ENCODE results near the gene PGC.

PGC gene

DNA sequence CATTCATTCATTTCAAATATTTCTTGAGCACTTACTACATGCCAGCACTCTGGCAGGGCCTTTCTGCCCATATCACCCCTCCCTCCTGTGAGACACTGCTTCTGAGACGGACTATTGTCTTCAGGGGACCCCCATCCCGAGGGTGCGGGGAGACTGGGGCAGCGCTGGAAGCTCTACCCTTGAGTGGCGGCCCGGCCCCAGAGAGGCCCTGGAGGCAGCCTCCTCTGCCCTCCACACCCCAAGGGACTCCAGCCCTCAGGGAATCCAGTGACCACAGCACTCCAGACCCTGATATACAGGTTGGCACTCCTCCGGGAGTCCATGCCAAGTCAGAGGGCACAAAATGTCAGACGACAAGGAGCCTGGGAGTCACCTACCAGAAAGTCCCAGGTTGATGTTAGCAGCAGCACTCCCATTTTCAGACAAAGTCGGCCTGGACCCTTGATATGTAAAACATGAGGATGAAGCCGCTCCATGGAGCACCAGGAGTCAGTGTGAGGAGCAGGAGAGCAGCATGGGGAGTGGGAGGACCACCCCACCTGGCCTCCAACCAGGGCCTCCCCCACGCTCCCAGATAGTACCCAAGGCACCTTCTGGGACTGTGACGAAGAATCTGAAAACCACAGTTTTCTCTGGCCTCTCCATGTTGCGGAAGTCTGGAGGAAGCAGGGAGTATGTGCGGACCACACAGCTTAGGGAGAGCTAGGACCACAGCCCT, 32.5 kb downstream of the PGC start:
- DNase-seq (ENCODE audit: low spot score), result no peak

DNA sequence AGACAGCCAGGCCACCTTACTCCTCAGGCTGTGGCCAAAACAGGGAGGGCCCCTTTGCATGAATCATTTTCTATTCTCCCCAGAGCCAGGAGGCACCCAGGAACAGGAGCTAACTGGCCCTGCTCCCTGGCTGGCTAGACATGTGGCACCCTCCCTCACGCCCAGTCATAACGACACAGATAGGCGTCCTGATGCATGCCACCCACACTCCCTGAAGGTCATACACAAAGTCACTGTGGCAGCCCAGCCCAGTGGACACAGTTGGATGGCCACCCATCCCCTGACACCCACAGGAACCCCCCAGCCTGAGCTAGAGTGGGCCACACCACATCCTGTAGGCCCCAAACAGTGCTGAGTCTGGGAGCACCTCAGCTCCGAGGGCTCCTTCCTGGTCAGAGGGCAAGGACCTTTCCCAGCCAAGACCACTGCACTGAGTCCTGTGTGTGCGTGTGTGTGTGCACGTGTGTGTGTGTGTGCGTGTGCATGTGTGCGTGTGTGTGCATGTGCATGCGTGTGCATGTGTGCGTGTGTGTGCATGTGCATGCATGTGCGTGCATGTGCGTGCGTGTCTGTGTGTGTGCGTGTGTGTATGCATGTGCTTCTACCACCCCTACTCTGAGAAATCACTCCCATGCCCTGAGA, 33.4 kb downstream of the PGC start:
- DNase-seq (ENCODE audit: low spot score), result no peak

DNA sequence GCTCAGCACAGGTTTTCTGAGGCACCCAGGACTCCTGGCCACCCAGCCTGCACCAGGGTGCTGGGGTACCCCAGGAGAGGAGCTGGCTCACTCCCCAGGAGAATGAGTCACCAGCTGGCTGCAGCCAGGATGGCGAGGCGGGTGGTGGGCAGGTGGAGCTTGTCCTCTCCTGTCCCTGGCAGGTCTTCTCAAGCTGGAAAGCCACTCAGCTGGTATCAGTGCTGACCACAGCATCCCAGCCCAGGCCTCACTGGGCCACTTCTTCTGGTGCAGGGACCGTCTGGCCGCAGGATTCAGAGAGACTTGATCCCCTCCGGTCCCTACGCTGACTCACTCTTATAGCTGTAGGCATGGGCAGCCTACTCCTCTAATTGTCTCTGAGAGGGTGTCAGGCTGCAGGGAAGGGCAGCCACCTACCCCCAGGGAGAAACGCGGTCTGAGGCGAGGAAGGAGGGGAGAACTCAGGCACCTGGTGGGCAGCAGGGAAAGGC, 34.0 kb downstream of the PGC start:
- DNase-seq (ENCODE audit: low spot score), result no peak

DNA sequence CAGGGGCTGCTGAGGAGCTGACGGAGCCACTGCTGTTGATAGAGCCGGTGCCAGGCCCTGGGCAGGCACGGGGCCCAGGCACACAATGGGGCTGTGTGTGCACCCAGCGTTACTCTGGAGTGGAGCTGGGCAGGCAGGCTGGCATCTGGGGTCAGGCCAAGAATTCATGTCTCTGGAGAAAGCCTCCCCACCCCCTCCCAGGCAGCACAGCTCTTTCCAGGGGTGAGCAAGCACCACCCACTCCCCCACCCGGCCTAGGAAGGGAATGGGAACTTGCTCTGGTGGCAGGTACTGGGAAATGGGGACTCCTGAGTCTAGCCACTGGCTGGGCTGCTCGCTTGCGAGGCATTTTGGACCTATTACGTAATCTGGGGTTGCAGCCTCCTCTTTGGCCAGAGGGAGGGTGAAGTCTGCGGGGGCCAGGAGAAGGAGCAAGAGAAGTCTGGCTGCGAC, 34.5 kb downstream of the PGC start:
- no peak for DNase-seq (ENCODE audit: low spot score)

DNA sequence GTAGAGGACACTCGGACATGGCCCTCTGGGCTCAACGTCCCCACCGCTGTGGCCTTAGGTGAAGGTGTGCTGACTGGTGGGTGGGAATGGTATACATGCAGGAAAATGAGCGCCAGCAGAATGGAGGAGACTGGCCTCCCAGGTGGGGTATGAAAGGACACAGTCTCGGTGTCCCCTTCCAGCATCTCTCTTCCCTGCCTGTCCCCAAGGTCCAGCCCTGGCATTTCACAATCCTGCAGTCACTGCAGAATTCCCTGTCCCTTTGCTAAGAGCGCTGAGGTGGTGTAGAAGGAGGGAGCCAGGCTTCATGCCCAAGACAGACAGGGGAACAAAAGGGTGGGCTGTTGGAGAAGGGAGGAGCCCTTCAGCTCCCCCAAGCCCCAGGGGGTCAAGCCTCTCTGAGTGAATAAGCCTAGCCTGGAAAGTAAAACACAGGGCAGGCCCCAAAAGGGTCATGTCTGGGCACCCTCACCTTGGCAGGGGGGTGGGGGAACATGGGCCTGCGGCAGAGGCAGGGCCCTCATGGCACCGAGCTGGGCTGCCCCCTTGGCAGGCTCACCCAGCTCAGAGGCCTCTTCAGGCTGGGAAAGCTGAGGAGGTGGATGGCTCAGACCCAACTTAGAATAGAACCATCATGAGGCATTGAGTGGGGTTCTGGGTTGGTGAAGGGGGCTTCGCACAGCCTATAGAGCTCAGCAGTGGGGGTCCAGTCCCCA, 35.7 kb downstream of the PGC start:
- no peak for DNase-seq (ENCODE audit: low spot score)

DNA sequence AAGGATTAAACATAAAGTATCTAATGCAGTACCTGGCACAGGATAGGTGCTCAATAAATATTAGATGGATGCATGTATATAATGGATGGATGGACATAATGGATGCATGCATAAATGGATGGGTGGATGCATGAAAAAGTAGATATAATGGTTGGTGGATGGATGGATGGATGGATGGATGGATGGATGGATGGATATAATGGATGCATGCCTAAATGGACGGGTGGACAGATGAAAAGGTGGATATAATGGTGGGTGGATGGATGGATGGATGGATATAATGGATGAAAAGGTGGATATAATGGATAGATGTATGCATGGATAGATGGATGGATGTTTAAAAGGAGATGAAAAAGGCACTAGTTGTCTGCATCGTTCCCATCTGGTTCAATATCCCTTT, 37.8 kb downstream of the PGC start:
- DNase-seq (ENCODE audit: low spot score), result no peak

DNA sequence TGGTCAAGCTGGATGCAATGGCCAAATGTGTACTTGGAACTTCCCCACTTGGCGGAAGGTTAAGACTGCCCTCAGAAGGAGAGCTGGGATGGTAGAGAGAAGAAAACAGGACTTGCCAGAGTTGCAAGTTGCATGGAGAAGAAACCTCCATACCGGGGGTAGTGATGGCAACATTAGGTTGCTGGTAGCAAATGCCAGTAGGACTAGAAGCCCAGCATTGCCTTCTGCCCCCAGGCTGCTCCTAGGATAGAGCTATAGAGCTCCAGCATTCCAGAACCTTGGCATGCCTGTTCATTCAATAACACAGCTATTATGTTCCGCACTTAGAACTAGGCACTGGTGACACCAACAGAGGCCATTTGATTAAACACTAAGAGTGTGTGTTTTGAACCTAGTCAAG, 38.3 kb downstream of the PGC start:
- no peak for DNase-seq (ENCODE audit: low spot score)

DNA sequence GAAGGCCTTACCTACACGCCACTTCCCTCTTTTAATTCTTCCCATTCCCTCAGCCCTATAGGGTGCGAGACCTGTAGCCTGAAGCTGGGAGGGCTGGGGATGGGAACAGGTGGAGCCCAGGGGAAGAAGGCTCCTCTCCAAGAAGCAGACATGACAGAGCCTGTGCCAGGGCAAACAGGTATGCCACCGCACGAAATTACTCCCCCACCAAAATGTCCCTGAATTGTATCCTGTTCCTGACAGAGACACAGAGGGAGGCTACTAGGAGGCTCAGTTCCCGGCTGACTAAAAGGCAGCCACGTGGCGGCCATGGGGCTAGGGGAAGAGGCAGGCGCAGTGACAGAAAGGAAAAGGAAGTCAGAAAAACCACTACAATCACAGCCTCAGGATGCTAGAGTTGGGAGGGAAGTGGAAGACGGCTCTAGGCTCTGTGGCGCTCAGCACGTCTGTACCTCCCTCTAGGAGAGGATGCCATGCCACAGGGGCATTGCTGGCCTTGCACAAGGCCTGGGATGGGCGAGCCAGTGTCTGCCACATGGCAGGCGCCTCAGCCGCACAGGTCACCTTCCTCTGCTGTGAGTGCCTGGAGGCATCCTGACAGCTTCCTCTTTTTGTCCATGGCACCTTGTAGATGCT, 39.5 kb downstream of the PGC start:
- peak; percentile 35 for DNase-seq (ENCODE audit: low spot score)

DNA sequence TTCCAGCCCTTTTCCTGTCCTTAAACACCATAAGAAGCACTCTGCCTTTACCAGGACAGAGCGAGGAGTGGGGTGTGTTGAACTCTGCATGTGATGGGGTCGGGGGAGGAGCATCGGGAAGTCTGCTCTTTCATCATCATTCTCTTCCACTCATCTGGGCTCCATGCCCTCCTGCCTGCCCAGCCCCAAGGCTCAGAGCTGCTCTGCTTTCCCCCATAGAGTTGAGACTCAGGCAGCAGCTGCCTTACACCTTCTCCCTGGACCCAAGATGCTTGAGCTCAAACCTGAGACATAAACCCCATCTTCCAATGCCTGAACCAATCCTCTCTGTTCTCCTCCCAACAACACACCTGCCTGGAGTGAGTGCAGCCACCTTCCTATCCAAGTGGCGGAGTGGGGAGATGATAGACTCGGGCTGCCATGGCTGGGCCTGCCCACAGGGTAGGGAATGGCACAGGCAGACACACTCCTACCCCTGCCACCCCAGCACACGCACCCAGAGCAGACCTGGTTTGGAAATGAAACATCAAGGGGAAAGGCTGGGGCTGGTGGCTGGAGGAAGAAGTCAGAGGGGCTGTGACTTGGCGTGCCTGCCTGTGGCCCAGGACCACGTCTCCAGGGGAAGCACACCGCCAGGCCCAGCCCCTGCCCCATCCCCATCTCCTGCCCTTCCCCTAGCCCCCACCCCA, 40.2 kb downstream of the PGC start:
- no peak for DNase-seq (ENCODE audit: low spot score)

DNA sequence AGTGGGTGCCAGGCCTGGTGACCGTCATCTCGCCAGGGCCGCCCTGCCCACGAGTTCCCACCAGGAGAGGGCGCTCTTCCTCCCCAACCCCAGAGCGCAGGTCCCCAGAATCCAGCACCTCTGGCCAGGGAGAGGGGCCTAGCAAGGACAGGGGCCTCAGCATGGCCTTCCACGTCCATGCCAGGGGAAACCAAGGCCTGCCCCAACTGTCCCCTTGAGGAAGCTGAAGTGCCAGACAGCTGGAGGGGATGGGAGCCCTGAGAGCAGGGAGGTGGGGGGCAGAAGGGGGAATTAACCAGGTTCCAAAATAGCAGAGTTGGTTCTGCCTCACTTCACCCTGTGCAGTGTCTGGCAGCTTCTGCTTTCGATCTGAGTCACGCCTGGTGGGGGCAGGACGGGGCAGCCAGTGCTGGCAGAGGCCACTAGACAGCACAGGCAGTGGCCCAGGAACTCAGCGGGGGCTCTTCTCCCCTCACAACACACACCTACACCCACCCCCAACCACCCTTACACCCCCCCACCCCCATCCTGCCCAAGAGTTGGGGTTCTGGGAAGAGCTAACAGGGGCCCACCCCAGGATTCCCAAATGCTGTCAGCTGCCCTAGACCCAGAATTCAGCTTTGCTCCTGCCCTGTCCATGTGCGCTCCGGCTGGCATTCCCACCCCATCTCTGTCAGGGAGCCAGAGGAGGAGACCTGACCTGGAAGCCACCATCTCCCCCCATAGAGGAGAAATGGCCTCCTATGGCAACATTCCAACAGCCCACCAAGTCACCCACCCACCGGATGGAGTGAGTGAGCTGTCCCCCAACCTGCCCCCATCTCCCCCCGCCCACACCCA, 41.0 kb downstream of the PGC start:
- DNase-seq (ENCODE audit: low spot score), result peak; percentile 64

DNA sequence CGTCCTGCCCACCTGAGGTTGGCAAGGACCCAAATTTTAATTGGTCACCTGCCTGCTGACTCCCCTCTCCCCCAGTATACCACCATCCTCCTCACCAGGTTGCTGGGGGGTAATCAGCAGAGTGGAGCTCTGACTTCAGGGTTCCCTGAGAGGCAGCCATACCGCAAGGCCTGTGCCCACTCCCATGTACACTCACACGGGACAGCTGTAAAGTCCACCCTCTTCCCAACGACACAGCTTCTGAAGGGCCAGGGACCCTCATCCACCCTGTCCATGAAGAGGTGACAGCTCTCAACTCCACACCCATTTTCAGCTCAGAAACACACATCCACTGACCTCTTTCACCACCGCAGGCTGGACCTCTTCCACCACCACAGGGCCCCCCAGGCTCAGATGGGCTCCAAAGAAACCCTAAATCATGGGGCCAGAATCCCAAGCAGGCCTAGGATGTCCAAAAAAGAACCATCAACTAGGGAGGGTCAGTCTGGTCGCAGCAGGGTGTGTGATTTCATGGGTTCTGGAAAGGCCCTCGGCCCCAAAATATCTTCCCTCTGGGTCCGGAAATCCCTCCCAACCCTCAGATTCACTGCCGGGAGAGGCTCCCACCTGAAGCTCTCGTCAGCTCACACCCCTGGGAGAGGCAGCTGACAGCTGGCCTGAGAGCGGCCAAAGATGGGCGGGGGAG, 41.7 kb downstream of the PGC start:
- no peak for DNase-seq (ENCODE audit: low spot score)

DNA sequence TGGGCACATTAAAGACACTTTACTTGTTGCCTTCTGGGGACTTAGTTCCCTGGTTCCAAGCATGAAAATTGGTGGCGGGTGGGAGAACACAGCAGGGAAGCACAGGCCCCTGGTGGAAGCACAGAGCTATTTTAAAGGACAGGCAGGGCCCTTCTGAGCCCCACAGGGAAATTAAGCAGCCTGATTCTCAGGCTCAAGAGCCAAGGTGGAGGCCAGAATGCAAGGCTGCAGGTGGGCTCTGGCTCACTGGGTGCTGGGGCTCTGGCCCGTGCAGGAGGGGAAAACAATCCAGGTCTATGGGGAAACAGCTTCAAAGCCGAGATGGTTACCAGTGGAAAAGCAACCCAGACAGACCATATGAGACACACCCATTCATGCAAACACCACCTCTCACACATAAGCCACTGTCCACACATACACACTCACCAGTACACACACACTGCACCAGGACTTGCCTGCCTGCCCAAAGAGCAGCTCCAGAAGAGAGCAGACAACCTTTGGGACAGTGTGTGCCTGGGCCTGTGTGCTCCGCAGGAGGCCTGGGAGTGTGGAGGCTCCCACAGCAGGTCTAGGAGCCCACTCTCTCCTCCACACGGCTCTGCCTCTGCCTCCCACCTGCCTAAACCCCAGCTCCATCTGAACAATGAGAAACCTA, 42.4 kb downstream of the PGC start:
- DNase-seq (ENCODE audit: low spot score), result no peak

DNA sequence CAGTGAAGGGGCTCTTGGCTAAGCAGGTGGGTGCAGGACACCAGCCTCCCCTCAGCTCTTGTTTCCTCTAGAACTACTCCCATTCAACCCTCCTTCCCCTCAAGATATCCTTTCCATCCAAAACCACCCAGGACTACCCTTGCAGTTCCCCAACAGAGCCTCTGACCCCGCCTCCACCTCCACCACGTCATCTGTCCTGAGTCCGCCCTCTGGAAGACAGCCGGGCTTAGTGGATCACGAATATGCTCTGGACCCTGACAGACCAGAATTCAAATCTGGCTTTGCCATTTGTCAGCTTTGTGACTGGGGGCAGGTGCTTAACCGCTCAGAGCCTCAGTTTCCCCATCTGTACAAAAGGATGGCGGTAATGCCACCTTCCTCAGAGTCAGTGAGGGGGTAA, 43.2 kb downstream of the PGC start:
- DNase-seq (ENCODE audit: low spot score), result no peak

DNA sequence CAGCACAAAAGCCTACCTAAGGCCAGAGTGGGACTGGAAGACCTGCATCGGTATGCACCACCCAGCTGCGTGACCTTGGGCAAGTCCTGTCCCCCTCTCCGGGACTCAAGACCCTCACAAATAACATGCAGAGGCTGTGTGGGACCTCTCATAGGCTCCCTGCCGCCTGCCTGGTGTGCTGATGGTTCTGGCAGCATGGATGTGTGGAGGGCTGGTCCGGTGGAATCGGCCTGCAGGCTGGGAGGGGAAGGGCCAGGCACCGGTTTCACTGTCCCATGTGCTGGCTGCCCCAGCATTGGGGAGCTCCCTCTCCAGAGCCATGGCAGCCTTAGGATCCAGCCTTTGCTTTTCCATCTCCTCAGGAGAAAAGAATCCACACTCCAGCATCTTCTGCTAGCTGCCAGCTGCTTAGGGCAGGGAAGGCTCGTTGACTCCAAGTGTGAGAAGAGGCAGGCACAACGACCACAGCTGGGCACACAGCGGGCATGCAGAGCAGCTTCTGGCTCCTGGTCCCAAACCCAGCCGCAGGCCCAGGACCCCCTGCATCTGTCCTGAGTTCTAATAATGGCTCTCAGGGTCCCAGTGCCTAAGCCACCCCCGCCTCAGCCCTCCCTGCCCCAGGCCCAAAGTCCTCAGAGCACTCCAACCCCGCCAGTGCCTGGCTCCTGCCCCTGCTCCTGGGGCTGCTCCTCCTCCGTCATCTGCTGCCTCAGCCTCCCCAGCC, 44.3 kb downstream of the PGC start:
- no peak for DNase-seq (ENCODE audit: low spot score)

DNA sequence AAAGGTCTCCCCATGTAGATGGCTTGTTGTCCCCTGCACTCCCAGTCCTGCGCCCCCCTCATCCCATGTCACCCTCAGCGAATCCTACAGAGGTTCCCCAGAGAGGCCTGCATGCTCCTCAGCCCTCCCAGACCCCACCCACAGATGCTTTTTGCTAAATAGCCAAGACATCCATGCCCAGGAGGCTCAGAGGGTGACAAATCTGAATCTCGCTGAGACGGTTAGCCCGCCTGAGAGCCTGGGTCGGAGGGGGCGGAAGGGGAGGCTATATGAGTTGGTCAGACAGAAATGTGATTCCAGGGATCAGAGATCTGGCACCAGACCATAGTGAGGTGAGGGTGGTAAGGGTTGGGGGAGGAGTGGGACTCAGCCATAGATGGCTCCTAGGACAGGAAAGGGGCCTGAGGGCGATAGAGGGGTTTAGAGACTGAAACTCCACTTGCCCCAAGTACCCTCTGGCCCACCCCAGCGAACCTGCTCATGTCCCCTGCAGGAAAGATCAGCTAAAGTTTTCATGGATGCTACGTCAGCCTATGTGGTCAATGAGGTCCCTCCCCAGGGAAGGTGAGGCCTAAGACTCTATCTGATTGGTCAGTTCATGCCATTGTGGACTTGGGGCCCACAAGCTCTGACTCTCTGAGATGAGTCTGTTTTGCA, 45.0 kb downstream of the PGC start:
- no peak for DNase-seq (ENCODE audit: low spot score)

DNA sequence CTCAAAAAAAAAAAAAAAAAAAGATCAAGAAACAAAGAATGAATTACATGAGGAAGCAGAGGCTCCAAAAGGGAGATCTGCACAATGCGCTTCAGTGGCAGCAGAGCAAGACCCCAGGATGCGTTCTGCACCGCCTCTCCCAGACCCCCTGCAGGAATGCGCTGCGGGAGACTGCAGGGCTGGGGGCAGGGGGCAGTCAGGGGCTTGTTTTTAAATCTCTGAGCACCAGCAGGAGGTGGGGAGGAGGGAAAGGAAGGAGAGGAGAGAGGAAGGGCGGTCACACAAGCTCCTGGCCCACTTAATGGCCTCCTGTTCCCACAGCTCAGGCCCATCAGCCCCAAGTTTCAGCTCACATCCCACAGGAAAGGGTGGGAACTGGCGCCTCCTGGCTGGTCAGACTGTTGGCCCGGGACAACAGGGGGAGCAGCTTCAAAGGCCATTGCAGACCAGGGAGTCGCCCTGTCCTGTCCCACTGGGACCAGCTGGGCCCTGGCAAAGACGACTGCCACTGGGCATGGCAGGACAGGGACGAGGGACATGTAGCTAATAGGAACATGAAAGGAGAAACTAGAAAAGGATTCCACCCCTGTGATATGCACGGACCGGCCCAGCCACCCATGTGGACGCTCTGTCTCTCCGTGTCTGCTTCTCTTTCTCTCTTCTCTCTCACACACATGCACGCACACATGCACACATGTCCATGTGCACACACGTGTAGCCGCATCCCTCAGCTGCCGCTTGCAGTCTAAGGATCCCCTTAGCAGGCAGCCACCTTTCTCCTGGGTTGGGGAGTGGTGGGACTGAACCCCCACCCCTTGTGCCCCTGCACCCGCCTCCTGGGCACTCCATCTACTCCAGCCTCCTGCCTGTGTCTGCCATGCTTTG, 46.5 kb downstream of the PGC start:
- DNase-seq (ENCODE audit: low spot score), result no peak

DNA sequence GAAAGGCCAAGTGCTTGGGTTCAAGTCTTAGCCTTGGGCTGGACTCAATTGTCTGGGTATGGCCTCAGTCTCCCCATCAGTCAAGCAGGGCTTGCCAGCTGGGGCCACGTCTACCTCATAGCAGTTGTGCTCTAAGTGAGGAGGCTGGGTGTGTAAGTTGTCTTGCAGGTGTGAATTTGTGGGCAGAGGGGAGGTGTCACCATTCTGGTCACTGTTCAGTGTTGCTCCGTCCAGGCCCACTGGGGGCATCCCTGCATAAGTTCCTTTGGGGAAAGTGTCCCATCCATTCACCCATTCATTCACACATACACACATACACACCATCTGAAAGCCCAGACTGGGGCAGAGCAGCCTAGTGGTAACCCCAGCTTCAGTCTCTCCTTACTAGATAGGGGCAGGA, 48.1 kb downstream of the PGC start:
- no peak for DNase-seq (ENCODE audit: low spot score)
